Heart left ventricle (tissue), 13 donors: ENCODE measurements around the gene LYSET.

Experiments
- POLR2A ChIP-seq, 2 donors: fragments of 450-650 bp; IDR thresholded peaks; one replicate each; pipeline ENCODE4 v1.6.1; 2017; ENCODE audit warnings: antibody characterized with exemption in 2 of 2, mild to moderate bottlenecking in 2 of 2, moderate library complexity in 2 of 2
- TF ChIP-seq, protein P1 (sequence below), 12 donors: fragments of 200-600 bp; sonication (generic) in 4 of 12; IDR thresholded peaks; one replicate each; pipeline versions ENCODE4 v1.5.0 to v1.8.0; 2018 to 2022; ENCODE audit warnings: antibody characterized with exemption in 12 of 12, mild to moderate bottlenecking in 5 of 12
- donor health status: ischemic (EF 13 %, LVEDD 7.1; RV severe dilation, severe dysfunction).
- donor health status: DM: no; HTN: yes; CAD: no.
- donor health status: DM: no; HTN: no; CAD: no.
- donor health status: ischemic (EF 25% LVEDD 6.9; RV normal size, moderate dysfunction).
- donor health status: ischemic (EF 25% LVEDD 5.7; RV mildly dilated, moderate dysfunction).
- donor health status: ischemic (EF 35%, LVEDD 5.7; RV mildly dilated, moderate dysfunction).
- donor health status: nonischemic (EF 11% LVEDD 7.7; RV severe dilation, severe dysfunction).
- donor health status: DM: yes; HTN: yes; CAD: no.
- donor health status: PGD.
- donor health status: ischemic (EF 29% LVEDD 5.4; RV normal size, mild dysfunction).
- donor health status: nonischemic (EF 23%, LVEDD 6.1; RV moderate dilation, normal function).

DNA sequence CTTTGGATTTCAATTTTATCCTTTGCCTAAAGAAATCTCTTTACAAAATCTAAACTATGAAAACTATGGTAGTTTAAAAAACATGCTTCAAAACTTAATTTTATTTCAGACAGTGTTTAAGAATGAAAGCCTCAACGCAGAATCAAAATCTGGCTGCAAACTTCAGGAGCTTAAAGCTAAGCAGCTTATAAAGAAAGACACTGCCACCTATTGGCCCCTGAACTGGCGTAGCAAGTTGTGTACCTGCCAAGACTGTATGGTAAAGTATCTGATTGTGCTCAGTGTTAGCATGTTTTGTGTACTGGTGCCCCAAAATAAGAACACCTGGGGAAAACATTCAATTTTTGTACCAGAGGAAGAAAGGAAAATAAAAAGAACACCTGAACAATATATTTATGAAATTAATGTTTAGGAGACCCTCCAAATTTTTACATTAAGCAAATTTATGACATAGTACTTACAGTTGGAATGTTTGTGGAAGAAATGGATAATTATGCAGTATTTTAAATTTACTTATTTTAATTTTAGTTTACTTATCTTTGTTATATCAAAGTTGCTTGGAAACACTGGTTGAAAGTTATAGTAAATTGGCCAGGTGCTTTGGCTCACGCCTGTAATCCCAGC, 34.1 kb downstream of the LYSET start:
- TF ChIP-seq, protein P1, sequence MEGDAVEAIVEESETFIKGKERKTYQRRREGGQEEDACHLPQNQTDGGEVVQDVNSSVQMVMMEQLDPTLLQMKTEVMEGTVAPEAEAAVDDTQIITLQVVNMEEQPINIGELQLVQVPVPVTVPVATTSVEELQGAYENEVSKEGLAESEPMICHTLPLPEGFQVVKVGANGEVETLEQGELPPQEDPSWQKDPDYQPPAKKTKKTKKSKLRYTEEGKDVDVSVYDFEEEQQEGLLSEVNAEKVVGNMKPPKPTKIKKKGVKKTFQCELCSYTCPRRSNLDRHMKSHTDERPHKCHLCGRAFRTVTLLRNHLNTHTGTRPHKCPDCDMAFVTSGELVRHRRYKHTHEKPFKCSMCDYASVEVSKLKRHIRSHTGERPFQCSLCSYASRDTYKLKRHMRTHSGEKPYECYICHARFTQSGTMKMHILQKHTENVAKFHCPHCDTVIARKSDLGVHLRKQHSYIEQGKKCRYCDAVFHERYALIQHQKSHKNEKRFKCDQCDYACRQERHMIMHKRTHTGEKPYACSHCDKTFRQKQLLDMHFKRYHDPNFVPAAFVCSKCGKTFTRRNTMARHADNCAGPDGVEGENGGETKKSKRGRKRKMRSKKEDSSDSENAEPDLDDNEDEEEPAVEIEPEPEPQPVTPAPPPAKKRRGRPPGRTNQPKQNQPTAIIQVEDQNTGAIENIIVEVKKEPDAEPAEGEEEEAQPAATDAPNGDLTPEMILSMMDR (IDR thresholded peaks at IDR 0.05), result peak; percentile 16 to 62 (median 42)
- no peak for TF ChIP-seq POLR2A (IDR thresholded peaks at IDR 0.05)
